Loucy (cell line): ENCODE results near the gene MBNL2.

Source experiments
- H2AFZ ChIP-seq: fragments of 200-600 bp; sonication (generic); 2 replicates; pipeline ENCODE4 v1.6.0; 2016; ENCODE audit warnings: antibody characterized with exemption, mild to moderate bottlenecking, low read length, moderate library complexity
- H3F3A ChIP-seq: fragments of 200-600 bp; 2 replicates; pipeline ENCODE4 v1.6.0; 2016; ENCODE audit warnings: antibody characterized with exemption, low read depth, mild to moderate bottlenecking
- H3K27me3 ChIP-seq: fragments of 200-600 bp; sonication (generic); 2 replicates; pipeline ENCODE4 v1.6.1; 2014; ENCODE audit warnings: low read length, mild to moderate bottlenecking; ENCODE audit not compliant: insufficient read depth, poor library complexity, severe bottlenecking
- H3K36me3 ChIP-seq: fragments of 200-600 bp; sonication (generic); 2 replicates; pipeline ENCODE4 v1.6.1; 2016; ENCODE audit warnings: low read length; ENCODE audit not compliant: insufficient read depth
- H3K4me1 ChIP-seq: fragments of 200-600 bp; sonication (generic); 2 replicates; pipeline ENCODE4 v1.5.1; 2014; ENCODE audit warnings: low read length, mild to moderate bottlenecking; ENCODE audit not compliant: insufficient read depth, poor library complexity, severe bottlenecking
- H3K4me2 ChIP-seq: fragments of 200-600 bp; sonication (generic); 2 replicates; pipeline ENCODE4 v1.6.0; 2014; ENCODE audit warnings: antibody characterized with exemption, low read length, low read depth, mild to moderate bottlenecking; ENCODE audit not compliant: poor library complexity, severe bottlenecking
- H3K4me3 ChIP-seq: fragments of 200-600 bp; sonication (generic); 2 replicates; pipeline ENCODE4 v1.5.1; 2014; ENCODE audit warnings: low read length, mild to moderate bottlenecking, mixed read lengths; ENCODE audit not compliant: poor library complexity, severe bottlenecking
- H3K79me2 ChIP-seq: fragments of 200-600 bp; sonication (generic); 2 replicates; pipeline ENCODE4 v1.6.1; 2014; ENCODE audit warnings: low read length; ENCODE audit not compliant: insufficient read depth
- H3K9ac ChIP-seq: fragments of 200-600 bp; sonication (generic); 2 replicates; pipeline ENCODE4 v1.6.0; 2014; ENCODE audit warnings: mild to moderate bottlenecking, low read depth, low read length, moderate library complexity; ENCODE audit not compliant: poor library complexity, severe bottlenecking
- H3K9me2 ChIP-seq: fragments of 200-600 bp; sonication (generic); replicated peaks from 2 replicates; pipeline ENCODE4 v1.6.1; 2016; ENCODE audit warnings: low read depth, low read length, mixed read lengths
- H3K9me3 ChIP-seq: fragments of 200-600 bp; sonication (generic); 2 replicates; pipeline ENCODE4 v1.6.1; 2014; ENCODE audit warnings: mild to moderate bottlenecking, antibody characterized with exemption, low read length, low read depth; ENCODE audit not compliant: insufficient read depth
- H4K20me1 ChIP-seq: fragments of 200-600 bp; sonication (generic); 2 replicates; pipeline ENCODE4 v1.6.0; 2014; ENCODE audit warnings: antibody characterized with exemption, low read length, mild to moderate bottlenecking; ENCODE audit not compliant: insufficient read depth, poor library complexity, severe bottlenecking
- CTCF ChIP-seq: fragments of 200-600 bp; sonication (generic); conservative IDR thresholded peaks from 2 replicates; pipeline ENCODE4 v1.5.1; 2014; ENCODE audit warnings: mild to moderate bottlenecking, antibody characterized with exemption, low read length
- EZH2phosphoT487 ChIP-seq: fragments of 200-600 bp; IDR thresholded peaks from 2 replicates; pipeline ENCODE4 v1.6.1; 2018; ENCODE audit warnings: antibody characterized with exemption, mild to moderate bottlenecking, moderate library complexity, borderline replicate concordance

MBNL2 gene

GRCh38 chr13:97267418-97268059, 45.4 kb downstream of the MBNL2 start:
- TF ChIP-seq CTCF = no peak
- TF ChIP-seq EZH2phosphoT487 = no peak
- Histone ChIP-seq H3K9me2 (no peaks in the 10 kb centered on the region), H3F3A (no peaks in the 10 kb centered on the region), H3K36me3 (no peaks in the 10 kb centered on the region), H4K20me1 (no peaks in the 10 kb centered on the region), H3K9me3 (no peaks in the 10 kb centered on the region), H3K79me2 (no peaks in the 10 kb centered on the region), H3K27me3 (no peaks in the 10 kb centered on the region), H3K9ac (no peak overlapping the region), H2AFZ (no peak overlapping the region), H3K4me2 (no peak overlapping the region), H3K4me1 (no peaks in the 10 kb centered on the region), H3K4me3 (no peak overlapping the region)

DNA sequence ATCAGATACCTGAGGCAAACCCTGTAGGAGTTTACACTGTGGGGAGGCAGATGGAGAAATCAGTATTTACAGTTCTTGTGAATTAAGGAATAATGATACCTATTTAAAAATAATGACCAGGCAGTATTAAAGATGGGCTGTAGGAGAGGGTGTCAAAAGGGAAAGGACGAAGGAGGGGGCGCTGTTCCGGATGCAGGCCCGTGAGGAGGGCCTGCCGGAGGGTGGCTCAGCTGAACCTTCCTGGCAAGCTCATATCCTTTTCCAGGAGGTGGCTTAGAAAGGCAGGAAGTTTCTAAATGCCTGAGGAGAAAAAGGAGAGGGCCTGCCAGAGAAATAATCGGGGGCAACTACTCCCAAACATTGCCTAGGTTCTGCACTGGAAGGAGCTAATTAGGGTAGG, 46.6 kb downstream of the MBNL2 start:
- H3K9me2 ChIP-seq = no peaks in the 10 kb centered on the region
- H3F3A ChIP-seq = no peaks in the 10 kb centered on the region
- H3K4me2 ChIP-seq = no peak overlapping the region
- H3K27me3 ChIP-seq = no peaks in the 10 kb centered on the region
- no peaks in the 10 kb centered on the region for H3K9me3 ChIP-seq
- no peaks in the 10 kb centered on the region for H3K4me1 ChIP-seq
- H3K36me3 ChIP-seq = no peaks in the 10 kb centered on the region
- no peak overlapping the region for H3K4me3 ChIP-seq
- TF ChIP-seq EZH2phosphoT487 (no peak), CTCF (no peak)
- H3K79me2 ChIP-seq = no peaks in the 10 kb centered on the region
- no peak overlapping the region for H2AFZ ChIP-seq
- no peaks in the 10 kb centered on the region for H4K20me1 ChIP-seq
- no peak overlapping the region for H3K9ac ChIP-seq

GRCh38 chr13:97269603-97270002, 47.5 kb downstream of the MBNL2 start:
- no peaks in the 10 kb centered on the region for H4K20me1 ChIP-seq
- H3K79me2 ChIP-seq = no peaks in the 10 kb centered on the region
- H3K4me2 ChIP-seq = no peak overlapping the region
- no peaks in the 10 kb centered on the region for H3F3A ChIP-seq
- H3K9me3 ChIP-seq = no peaks in the 10 kb centered on the region
- no peak for TF ChIP-seq CTCF
- TF ChIP-seq EZH2phosphoT487 = no peak
- H2AFZ ChIP-seq = no peak overlapping the region
- H3K4me3 ChIP-seq = no peak overlapping the region
- H3K9me2 ChIP-seq = no peaks in the 10 kb centered on the region
- H3K9ac ChIP-seq = no peak overlapping the region
- H3K27me3 ChIP-seq = no peaks in the 10 kb centered on the region
- H3K36me3 ChIP-seq = no peaks in the 10 kb centered on the region
- H3K4me1 ChIP-seq = no peaks in the 10 kb centered on the region
